Stimulated activated CD4-positive, alpha-beta T cell treated with anti-CD3 and anti-CD28 coated beads, Interleukin-15, amount 100 ng/mL, for 48 hours (primary cell): ENCODE measurements around the gene NOX5.

Source experiments
- DNase-seq, 2 donors: peaks; one replicate each; pipeline ENCODE4 v3.0.0-alpha.2; 2020; ENCODE audit warnings: low read depth in 2 of 2

NOX5 gene

GRCh38 chr15:69021895-69022294 is 7.4 kb downstream of the NOX5 start:
- no peak for DNase-seq

- no peak for DNase-seq
Measured at GRCh38 chr15:69025320-69025719, 10.8 kb downstream of the NOX5 start.

GRCh38 chr15:69026355-69026754 is 11.9 kb downstream of the NOX5 start:
- DNase-seq = no peak

- no peak for DNase-seq
Measured at GRCh38 chr15:69027976-69028518, 13.6 kb downstream of the NOX5 start.

- DNase-seq = peak in 1 of 2 donors; percentile 41
Measured at GRCh38 chr15:69031013-69032001, 16.8 kb downstream of the NOX5 start.

GRCh38 chr15:69032031-69032430 is 17.5 kb downstream of the NOX5 start:
- DNase-seq = no peak

- DNase-seq = no peak
Measured at GRCh38 chr15:69032703-69033373, 18.3 kb downstream of the NOX5 start.

- DNase-seq = no peak
Measured at GRCh38 chr15:69034352-69034751, 19.9 kb downstream of the NOX5 start.

GRCh38 chr15:69035205-69035917 is 20.9 kb downstream of the NOX5 start:
- no peak for DNase-seq

GRCh38 chr15:69035918-69036258 is 21.4 kb downstream of the NOX5 start:
- DNase-seq = no peak

- no peak for DNase-seq
Measured at GRCh38 chr15:69036826-69037225, 22.3 kb downstream of the NOX5 start.

GRCh38 chr15:69037482-69037881 is 23.0 kb downstream of the NOX5 start:
- no peak for DNase-seq

- no peak for DNase-seq
Measured at GRCh38 chr15:69037977-69038376, 23.5 kb downstream of the NOX5 start.

GRCh38 chr15:69038508-69038907 is 24.0 kb downstream of the NOX5 start:
- no peak for DNase-seq

- DNase-seq = no peak
Measured at GRCh38 chr15:69039516-69040225, 25.2 kb downstream of the NOX5 start.

- DNase-seq = no peak
Measured at GRCh38 chr15:69042531-69042930, 28.0 kb downstream of the NOX5 start.

- no peak for DNase-seq
Measured at GRCh38 chr15:69045802-69046201, 31.3 kb downstream of the NOX5 start.

- no peak for DNase-seq
Measured at GRCh38 chr15:69046781-69047180, 32.3 kb downstream of the NOX5 start.

GRCh38 chr15:69049976-69050375 is 35.5 kb downstream of the NOX5 start:
- no peak for DNase-seq

GRCh38 chr15:69055251-69055650 is 40.8 kb downstream of the NOX5 start:
- no peak for DNase-seq

- DNase-seq = no peak
Measured at GRCh38 chr15:69056365-69056764, 41.9 kb downstream of the NOX5 start.
